HFF-Myc (cell line): Measurements from ENCODE around the gene CARD11.

ENCODE experiments used
- DNase-seq: peaks from one replicate; pipeline ENCODE4 v3.0.0-alpha.2; 2011; ENCODE audit warnings: low read depth; ENCODE audit errors: extremely low read depth
- H3K4me3 ChIP-seq: replicated peaks from 2 replicates; pipeline ENCODE4 v1.5.1; 2011; ENCODE audit warnings: low read depth, mild to moderate bottlenecking, control low read depth, low read length
- CTCF ChIP-seq: IDR thresholded peaks from 2 replicates; pipeline ENCODE4 v1.5.1; 2012; ENCODE audit warnings: mild to moderate bottlenecking, low read depth, low read length, control low read depth; ENCODE audit errors: missing control alignments

CARD11 gene

GRCh38 chr7:2934984-2935740 lies 108.5 kb downstream of the CARD11 start:
- no peak for TF ChIP-seq CTCF
- no peak for DNase-seq
- H3K4me3 ChIP-seq: no peak overlapping the region

- TF ChIP-seq CTCF: no peak
- no peak overlapping the region for H3K4me3 ChIP-seq
- no peak for DNase-seq
These were observed 109.4 kb downstream of the CARD11 start for GRCh38 chr7:2934211-2934731.

GRCh38 chr7:2932402-2933251 lies 111.0 kb downstream of the CARD11 start:
- no peak for TF ChIP-seq CTCF
- H3K4me3 ChIP-seq: no peak overlapping the region
- no peak for DNase-seq

GRCh38 chr7:2931034-2931415 lies 112.6 kb downstream of the CARD11 start:
- H3K4me3 ChIP-seq: no peak overlapping the region
- no peak for DNase-seq
- TF ChIP-seq CTCF: no peak

- DNase-seq: no peak
- TF ChIP-seq CTCF: no peak
- H3K4me3 ChIP-seq: no peak overlapping the region
These were observed 113.2 kb downstream of the CARD11 start for GRCh38 chr7:2930310-2931033.

GRCh38 chr7:2929321-2930201 lies 114.1 kb downstream of the CARD11 start:
- no peak for TF ChIP-seq CTCF
- DNase-seq: no peak

More at GRCh38 chr7:2929321-2930201, 114.1 kb downstream of the CARD11 start:
- no peak overlapping the region for H3K4me3 ChIP-seq
